Liver (tissue), 9 donors: ENCODE measurements around the gene SCYGR4. TPM values are rescaled to one million over a fixed set of nuclear protein-coding genes. Genes with fewer than 3 reads are reported as not detected.

Experiments used
- DNase-seq: peaks from one replicate; pipeline ENCODE4 v3.0.0-alpha.2; 2017; ENCODE audit warnings: low spot score
- H3K27ac ChIP-seq, 2 donors: one replicate each; pipeline ENCODE4 v1.7.0; 2013; ENCODE audit warnings: inconsistent platforms in 2 of 2, low read length in 2 of 2, control low read depth in 1 of 2, low read depth in 1 of 2, mild to moderate bottlenecking in 1 of 2
- H3K27me3 ChIP-seq, 4 donors: one replicate each; pipeline versions ENCODE4 v1.6.1 to v1.7.0; 2013; ENCODE audit warnings: low read length in 3 of 4, inconsistent platforms in 1 of 4, mild to moderate bottlenecking in 1 of 4, moderate library complexity in 1 of 4; ENCODE audit not compliant: control insufficient read depth in 4 of 4, insufficient read depth in 4 of 4
- H3K36me3 ChIP-seq, 4 donors: one replicate each; pipeline versions ENCODE4 v1.6.1 to v1.7.0; 2013; ENCODE audit warnings: low read length in 3 of 4, mild to moderate bottlenecking in 3 of 4, low read depth in 1 of 4, moderate library complexity in 1 of 4; ENCODE audit not compliant: control insufficient read depth in 4 of 4, insufficient read depth in 3 of 4
- H3K4me1 ChIP-seq, 4 donors: one replicate each; pipeline versions ENCODE4 v1.6.1 to v1.7.0; 2013; ENCODE audit warnings: low read length in 3 of 4, mild to moderate bottlenecking in 3 of 4, moderate library complexity in 1 of 4; ENCODE audit not compliant: control insufficient read depth in 4 of 4, insufficient read depth in 4 of 4
- H3K4me3 ChIP-seq, 3 donors: one replicate each; pipeline versions ENCODE4 v1.6.1 to v1.7.0; 2013; ENCODE audit warnings: low read length in 3 of 3, control low read depth in 1 of 3, low read depth in 1 of 3, mild to moderate bottlenecking in 1 of 3
- H3K9ac ChIP-seq, 2 donors: one replicate each; pipeline ENCODE4 v1.7.0; 2013; ENCODE audit warnings: low read length in 2 of 2, mild to moderate bottlenecking in 2 of 2, moderate library complexity in 2 of 2, control low read depth in 1 of 2, low read depth in 1 of 2
- H3K9me3 ChIP-seq, 4 donors: one replicate each; pipeline versions ENCODE4 v1.6.1 to v1.7.0; 2013; ENCODE audit warnings: low read length in 3 of 4; ENCODE audit not compliant: control insufficient read depth in 4 of 4
- ATF3 ChIP-seq: IDR thresholded peaks from 2 replicates; pipeline ENCODE4 v1.6.1; 2016; ENCODE audit warnings: antibody characterized with exemption
- EGR1 ChIP-seq, 2 donors: IDR thresholded peaks; 2 replicates each; pipeline ENCODE4 v1.6.1; 2016 to 2018; ENCODE audit warnings: antibody characterized with exemption in 2 of 2, low read depth in 2 of 2
- FOXA1 ChIP-seq: IDR thresholded peaks from 2 replicates; pipeline ENCODE4 v1.6.1; 2016; ENCODE audit warnings: antibody characterized with exemption
- FOXA2 ChIP-seq: IDR thresholded peaks from 2 replicates; pipeline ENCODE4 v1.6.1; 2016; ENCODE audit warnings: antibody characterized with exemption
- GABPA ChIP-seq, 2 donors: IDR thresholded peaks in 1 of 2; conservative IDR thresholded peaks in 1 of 2; 2 replicates each; pipeline ENCODE4 v1.6.1; 2016; ENCODE audit warnings: antibody characterized with exemption in 2 of 2, mild to moderate bottlenecking in 1 of 2, moderate library complexity in 1 of 2
- HNF4A ChIP-seq, 2 donors: conservative IDR thresholded peaks; 2 replicates each; pipeline ENCODE4 v1.6.1; 2016; ENCODE audit warnings: antibody characterized with exemption in 2 of 2, mild to moderate bottlenecking in 2 of 2
- HNF4G ChIP-seq: IDR thresholded peaks from 2 replicates; pipeline ENCODE4 v1.6.1; 2016; ENCODE audit warnings: antibody characterized with exemption
- JUND ChIP-seq, 2 donors: IDR thresholded peaks; 2 replicates each; pipeline ENCODE4 v1.6.1; 2016; ENCODE audit warnings: antibody characterized with exemption in 2 of 2
- MAX ChIP-seq: IDR thresholded peaks from 2 replicates; pipeline ENCODE4 v1.6.1; 2016; ENCODE audit warnings: antibody characterized with exemption
- NR2F2 ChIP-seq: IDR thresholded peaks from 2 replicates; pipeline ENCODE4 v1.6.1; 2016; ENCODE audit warnings: antibody characterized with exemption
- RAD21 ChIP-seq, 2 donors: IDR thresholded peaks; 2 replicates each; pipeline ENCODE4 v1.6.1; 2016; ENCODE audit warnings: antibody characterized with exemption in 2 of 2, mild to moderate bottlenecking in 2 of 2
- REST ChIP-seq: IDR thresholded peaks from 2 replicates; pipeline ENCODE4 v1.6.1; 2016; ENCODE audit warnings: antibody characterized with exemption, mild to moderate bottlenecking
- RXRA ChIP-seq, 2 donors: IDR thresholded peaks; 2 replicates each; pipeline ENCODE4 v1.6.1; 2017 to 2018; ENCODE audit warnings: antibody characterized with exemption in 2 of 2, mild to moderate bottlenecking in 1 of 2
- TAF1 ChIP-seq: conservative IDR thresholded peaks from 2 replicates; pipeline ENCODE4 v1.6.1; 2016; ENCODE audit warnings: antibody characterized with exemption, mild to moderate bottlenecking
- YY1 ChIP-seq: IDR thresholded peaks from 2 replicates; pipeline ENCODE4 v1.6.1; 2016; ENCODE audit warnings: antibody characterized with exemption, mild to moderate bottlenecking
- WGBS: extraction: QIAGEN DNeasy Blood & Tissue Kit; methylation state at CpG from one replicate; pipeline ENCODE4 v1.1.7; 2013; 5-methylcytosine and 5-hydroxymethylcytosine counted together
- polyA plus RNA-seq, 2 donors: library from polyadenylated mRNA; stranded (reverse) in 1 of 2; unstranded in 1 of 2; fragments of 200-250 nt in 1 of 2; fragments of >200 nt in 1 of 2; fragmentation: Nextera tagmentation in 1 of 2; extraction: Ambion mirVana in 1 of 2; gene quantifications; one replicate each; pipeline versions ENCODE4 v1.2.1 to v1.2.3, GENCODE V29; 2013 to 2015
- total RNA-seq, 2 donors: library from RNA; depleted of rRNA; stranded (reverse); fragments of >200 nt; gene quantifications; one replicate each; pipeline ENCODE4 v1.2.3, GENCODE V29; 2014
- TF ChIP-seq, protein P1 (sequence below): IDR thresholded peaks from 2 replicates; pipeline ENCODE4 v1.6.1; 2016; ENCODE audit warnings: antibody characterized with exemption
- TF ChIP-seq, protein P2 (sequence below): fragments of 150-350 bp; IDR thresholded peaks from 2 replicates; pipeline ENCODE4 v1.5.1; 2017; ENCODE audit warnings: improper control_type of control experiment, low read depth, low read length; ENCODE audit not compliant: missing input control
- donor health status: healthy.
- donor health status: healthy.
- donor health status: healthy.
- donor health status: healthy.
- donor health status: healthy.

The SCYGR4 gene
- total and polyA plus RNA-seq, 4 donors, result not detected

- Histone ChIP-seq H3K27ac (no peak overlapping the region), H3K36me3 (no peaks in the 10 kb centered on the region), H3K9me3 (no peaks in the 10 kb centered on the region), H3K4me1 (no peaks in the 10 kb centered on the region), H3K9ac (no peak overlapping the region), H3K27me3 (no peaks in the 10 kb centered on the region), H3K4me3 (no peak overlapping the region)
- 74% methylated on average over 7 of the region's 7 CpGs for WGBS
- DNase-seq, result no peak
- TF ChIP-seq FOXA2 (no peak), JUND (IDR thresholded peaks at IDR 0.05) (no peak), TAF1 (no peak), YY1 (no peak), RAD21 (IDR thresholded peaks at IDR 0.05) (no peak)
- TF ChIP-seq, protein P1, sequence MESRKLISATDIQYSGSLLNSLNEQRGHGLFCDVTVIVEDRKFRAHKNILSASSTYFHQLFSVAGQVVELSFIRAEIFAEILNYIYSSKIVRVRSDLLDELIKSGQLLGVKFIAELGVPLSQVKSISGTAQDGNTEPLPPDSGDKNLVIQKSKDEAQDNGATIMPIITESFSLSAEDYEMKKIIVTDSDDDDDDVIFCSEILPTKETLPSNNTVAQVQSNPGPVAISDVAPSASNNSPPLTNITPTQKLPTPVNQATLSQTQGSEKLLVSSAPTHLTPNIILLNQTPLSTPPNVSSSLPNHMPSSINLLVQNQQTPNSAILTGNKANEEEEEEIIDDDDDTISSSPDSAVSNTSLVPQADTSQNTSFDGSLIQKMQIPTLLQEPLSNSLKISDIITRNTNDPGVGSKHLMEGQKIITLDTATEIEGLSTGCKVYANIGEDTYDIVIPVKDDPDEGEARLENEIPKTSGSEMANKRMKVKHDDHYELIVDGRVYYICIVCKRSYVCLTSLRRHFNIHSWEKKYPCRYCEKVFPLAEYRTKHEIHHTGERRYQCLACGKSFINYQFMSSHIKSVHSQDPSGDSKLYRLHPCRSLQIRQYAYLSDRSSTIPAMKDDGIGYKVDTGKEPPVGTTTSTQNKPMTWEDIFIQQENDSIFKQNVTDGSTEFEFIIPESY, result no peak
These were observed 43.8 kb downstream of the SCYGR4 start for GRCh38 chr2:227661025-227661649.

- Histone ChIP-seq H3K36me3 (no peaks in the 10 kb centered on the region), H3K9ac (no peak overlapping the region), H3K27ac (no peak overlapping the region), H3K27me3 (no peaks in the 10 kb centered on the region), H3K9me3 (no peaks in the 10 kb centered on the region), H3K4me1 (no peaks in the 10 kb centered on the region), H3K4me3 (no peak overlapping the region)
- 42% methylated on average over 3 of the region's 3 CpGs for WGBS
- no peak for DNase-seq
- TF ChIP-seq FOXA1, result no peak
- TF ChIP-seq EGR1 (IDR thresholded peaks at IDR 0.05; ENCODE audit: low read depth in 2 of 2), result no peak
These were observed 44.5 kb downstream of the SCYGR4 start for GRCh38 chr2:227661827-227662226.

- no peak overlapping the region for H3K4me3 ChIP-seq
- no peak overlapping the region for H3K27ac ChIP-seq
- TF ChIP-seq MAX (no peak), ATF3 (no peak), JUND (IDR thresholded peaks at IDR 0.05) (no peak), HNF4G (no peak), HNF4A (conservative IDR thresholded peaks at IDR 0.05) (no peak), GABPA (IDR thresholded peaks at IDR 0.05 in 1 of 2, conservative IDR thresholded peaks at IDR 0.05 in 1 of 2) (no peak), RXRA (IDR thresholded peaks at IDR 0.05) (no peak), REST (no peak), NR2F2 (no peak), FOXA2 (no peak), YY1 (no peak), RAD21 (IDR thresholded peaks at IDR 0.05) (no peak), TAF1 (no peak)
- TF ChIP-seq, protein P1, result no peak
- TF ChIP-seq, protein P2, sequence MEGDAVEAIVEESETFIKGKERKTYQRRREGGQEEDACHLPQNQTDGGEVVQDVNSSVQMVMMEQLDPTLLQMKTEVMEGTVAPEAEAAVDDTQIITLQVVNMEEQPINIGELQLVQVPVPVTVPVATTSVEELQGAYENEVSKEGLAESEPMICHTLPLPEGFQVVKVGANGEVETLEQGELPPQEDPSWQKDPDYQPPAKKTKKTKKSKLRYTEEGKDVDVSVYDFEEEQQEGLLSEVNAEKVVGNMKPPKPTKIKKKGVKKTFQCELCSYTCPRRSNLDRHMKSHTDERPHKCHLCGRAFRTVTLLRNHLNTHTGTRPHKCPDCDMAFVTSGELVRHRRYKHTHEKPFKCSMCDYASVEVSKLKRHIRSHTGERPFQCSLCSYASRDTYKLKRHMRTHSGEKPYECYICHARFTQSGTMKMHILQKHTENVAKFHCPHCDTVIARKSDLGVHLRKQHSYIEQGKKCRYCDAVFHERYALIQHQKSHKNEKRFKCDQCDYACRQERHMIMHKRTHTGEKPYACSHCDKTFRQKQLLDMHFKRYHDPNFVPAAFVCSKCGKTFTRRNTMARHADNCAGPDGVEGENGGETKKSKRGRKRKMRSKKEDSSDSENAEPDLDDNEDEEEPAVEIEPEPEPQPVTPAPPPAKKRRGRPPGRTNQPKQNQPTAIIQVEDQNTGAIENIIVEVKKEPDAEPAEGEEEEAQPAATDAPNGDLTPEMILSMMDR, result no peak
- H3K4me1 ChIP-seq, result no peaks in the 10 kb centered on the region
- no peaks in the 10 kb centered on the region for H3K9me3 ChIP-seq
- no peak for DNase-seq
- 87% methylated on average over 6 of the region's 6 CpGs for WGBS
- no peak overlapping the region for H3K9ac ChIP-seq
- H3K36me3 ChIP-seq, result no peaks in the 10 kb centered on the region
- H3K27me3 ChIP-seq, result no peaks in the 10 kb centered on the region
These were observed 48.1 kb downstream of the SCYGR4 start for GRCh38 chr2:227665189-227665940.
